ENCODE results near the gene OSGIN1.

OSGIN1 gene

GRCh38 chr16:84007520-84007919, 54.5 kb downstream of the OSGIN1 start:
- no peak for DNase-seq

DNA sequence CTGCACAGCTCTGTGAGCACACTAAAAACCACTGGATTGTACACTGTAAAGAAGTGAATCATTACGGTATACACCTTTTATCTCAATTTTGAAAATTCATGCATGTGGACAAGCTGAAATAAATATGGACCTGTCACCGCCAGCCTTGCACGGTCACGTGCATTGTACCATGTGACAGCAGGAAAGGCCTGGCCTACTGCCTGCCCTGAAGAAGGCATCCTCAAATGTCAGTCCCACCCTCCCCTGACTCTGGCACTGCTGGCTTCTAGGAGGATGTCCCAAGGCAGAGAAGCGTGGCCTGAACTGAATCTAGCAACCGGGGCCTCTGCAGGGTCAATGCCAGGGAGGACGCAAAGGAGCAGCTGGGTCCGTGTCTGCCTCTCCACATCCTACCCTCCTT, 54.9 kb downstream of the OSGIN1 start:
- no peak for DNase-seq

DNA sequence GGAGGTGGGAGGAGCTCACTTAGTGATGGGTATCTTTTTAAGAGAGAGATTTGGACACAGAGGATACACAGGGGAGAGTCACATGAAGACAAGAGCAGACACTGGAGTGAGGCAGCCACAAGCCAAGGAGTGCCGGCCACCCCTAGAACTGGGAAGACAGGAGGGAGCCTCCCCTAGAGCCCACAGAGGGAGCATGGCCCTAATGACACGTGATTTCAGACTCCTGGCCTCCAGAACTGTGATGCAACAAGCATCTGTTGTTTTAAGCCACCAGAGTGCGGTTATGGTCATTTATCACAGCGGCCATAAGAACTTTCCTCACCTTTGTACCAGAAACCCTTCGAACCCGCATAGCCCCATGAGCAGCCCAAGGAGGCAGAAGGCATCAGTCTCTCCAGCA, 56.2 kb downstream of the OSGIN1 start:
- no peak for DNase-seq

- DNase-seq = peak; percentile 34
Measured at GRCh38 chr16:84013787-84014569, 60.9 kb downstream of the OSGIN1 start.

- DNase-seq = no peak
Measured at GRCh38 chr16:84014570-84015327, 61.7 kb downstream of the OSGIN1 start.

DNA sequence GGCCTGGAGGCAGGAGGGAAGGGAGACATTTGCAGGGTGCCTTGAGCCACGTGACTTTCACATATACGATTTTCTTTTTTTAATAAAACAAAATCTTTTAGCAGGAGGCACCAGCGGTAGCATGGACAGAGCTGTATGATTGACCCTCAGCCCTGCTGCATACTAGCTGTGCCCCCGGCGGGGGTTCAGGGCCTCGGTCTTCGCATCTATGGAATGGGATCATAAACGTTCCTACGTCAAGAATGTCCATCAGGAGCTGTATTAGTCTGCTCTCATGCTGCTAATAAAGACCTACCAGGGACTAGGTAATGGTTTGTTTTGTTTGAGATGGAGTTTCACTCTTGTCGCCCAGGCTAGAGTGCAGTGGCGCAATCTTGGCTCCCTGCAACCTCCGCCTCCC, 62.4 kb downstream of the OSGIN1 start:
- no peak for DNase-seq
